Panc1 (cell line): ENCODE measurements around the gene GNG14. TPM values are rescaled to one million over a fixed set of nuclear protein-coding genes. Genes with fewer than 3 reads are reported as not detected.

ENCODE experiments used
- ATAC-seq: fragments of 200-7000 bp; cut with Tn5 transposase; 2 replicates; pipeline ENCODE4 v1.9.1; 2020; ENCODE audit warnings: mild to moderate bottlenecking, moderate library complexity
- BruUV-seq: library from RNA; stranded (reverse); fragments of 400-500 nt; replicated peaks from 2 replicates; lab custom pipeline; 2021; lab: Mats Ljungman, UMichigan
- CTCF ChIA-PET: fragments of 300-600 bp; sonication (Branson Sonifier 250); formaldehyde crosslinking; loops from one replicate; lab custom pipeline; 2022; ENCODE audit warnings: antibody characterized with exemption; lab: Charles Lee
- POLR2A ChIA-PET: fragments of 300-600 bp; sonication (Branson Sonifier 250); formaldehyde crosslinking; loops from one replicate; lab custom pipeline; 2022; ENCODE audit warnings: antibody characterized with exemption; lab: Charles Lee
- DNase-seq: peaks from one replicate; pipeline ENCODE4 v3.0.0-alpha.2; 2010; ENCODE audit warnings: low read depth, low spot score
- H3K27ac ChIP-seq: 2 replicates; pipeline ENCODE4 v1.5.1; 2011; ENCODE audit warnings: mild to moderate bottlenecking, low read length, inconsistent platforms
- H3K27me3 ChIP-seq: fragments of 200-500 bp; sonication (Bioruptor generic); 2 replicates; pipeline ENCODE4 v1.6.0; 2014; ENCODE audit warnings: low read length, inconsistent platforms; ENCODE audit not compliant: control insufficient read depth, insufficient read depth
- H3K36me3 ChIP-seq: fragments of 200-500 bp; sonication (Bioruptor generic); 2 replicates; pipeline ENCODE4 v1.5.1; 2014; ENCODE audit warnings: inconsistent platforms, mild to moderate bottlenecking, low read length, moderate library complexity; ENCODE audit not compliant: control insufficient read depth, insufficient read depth
- H3K4me1 ChIP-seq: 2 replicates; pipeline ENCODE4 v1.5.1; 2011; ENCODE audit warnings: inconsistent platforms, mild to moderate bottlenecking, low read length, moderate library complexity; ENCODE audit not compliant: control insufficient read depth, insufficient read depth
- H3K4me3 ChIP-seq, 2 experiments: 2 replicates each; pipeline ENCODE4 v1.5.1; 2011 to 2012; ENCODE audit warnings: low read depth in 2 of 2, low read length in 2 of 2, mild to moderate bottlenecking in 2 of 2, inconsistent platforms in 1 of 2, moderate library complexity in 1 of 2
- H3K9me3 ChIP-seq: fragments of 200-500 bp; sonication (Bioruptor generic); 2 replicates; pipeline ENCODE4 v1.5.1; 2014; ENCODE audit warnings: low read depth, mild to moderate bottlenecking, inconsistent platforms, low read length, moderate library complexity; ENCODE audit not compliant: control insufficient read depth, insufficient read depth
- CTCF ChIP-seq: fragments of 450-650 bp; IDR thresholded peaks from 2 replicates; pipeline ENCODE4 v1.5.1; 2017; ENCODE audit warnings: mild to moderate bottlenecking
- POLR2AphosphoS5 ChIP-seq: IDR thresholded peaks from 2 replicates; pipeline ENCODE4 v1.6.1; 2012; ENCODE audit warnings: mild to moderate bottlenecking, low read depth, low read length, moderate library complexity
- REST ChIP-seq, 2 experiments: IDR thresholded peaks; 2 replicates each; pipeline ENCODE4 v1.6.1; 2011 to 2012; ENCODE audit warnings: low read depth in 2 of 2, control low read depth in 1 of 2, low read length in 1 of 2, mild to moderate bottlenecking in 1 of 2, moderate library complexity in 1 of 2; ENCODE audit not compliant: insufficient read depth in 1 of 2
- SIN3A ChIP-seq: IDR thresholded peaks from 2 replicates; pipeline ENCODE4 v1.6.1; 2012; ENCODE audit warnings: low read depth, mild to moderate bottlenecking, low read length, moderate library complexity, borderline replicate concordance; ENCODE audit not compliant: insufficient read depth
- TCF7L2 ChIP-seq: IDR thresholded peaks from 2 replicates; pipeline ENCODE4 v1.6.1; 2011; ENCODE audit warnings: mild to moderate bottlenecking, low read depth, low read length, inconsistent platforms
- in situ Hi-C: cut with HindIII; loops from 2 replicates; pipeline ENCODE4 v1.10.0; 2016; ENCODE audit warnings: low sequenced_read_pairs, low pct_unique_long_range_greater_than_20kb
- intact Hi-C: fragments of 100-400 bp; cut with micrococcal nuclease; formaldehyde crosslinking; loops from one replicate; pipeline ENCODE4 v1.10.0; 2022; ENCODE audit not compliant: unreplicated experiment
- total RNA-seq: library from RNA; stranded (reverse); gene quantifications from one replicate; pipeline ENCODE4 v1.2.1, GENCODE V29; 2021; ENCODE audit not compliant: unreplicated experiment

Gene GNG14
- total RNA-seq, 1 experiment from 2014 or later = not detected

GRCh38 chr19:12701596-12702282 is 13.9 kb downstream of the GNG14 start:
- TF ChIP-seq POLR2AphosphoS5 (no peak), TCF7L2 (no peak), SIN3A (no peak)
- Histone ChIP-seq H3K27ac (no peak overlapping the region), H3K36me3 (peaks cover 5% of the 10 kb centered on the region; the same call in 1 of the 2 replicates), H3K4me3 (no peak overlapping the region), H3K4me1 (peaks cover 5% of the 10 kb centered on the region; the same call in 1 of the 2 replicates), H3K27me3 (no peaks in the 10 kb centered on the region), H3K9me3 (no peaks in the 10 kb centered on the region)
- ATAC-seq = no peak
- ChIA-PET POLR2A (no interaction called here), CTCF (no interaction called here)
- no peak for DNase-seq
- in situ Hi-C loops = no loop called here
- intact Hi-C loops = no loop called here
- BruUV-seq = no TSS peak

- TF ChIP-seq SIN3A = no peak
- no peak for TF ChIP-seq CTCF
- no peak for TF ChIP-seq REST (IDR thresholded peaks at IDR 0.05; ENCODE audit: insufficient read depth in 1 of 2, low read depth in 2 of 2, low read length in 1 of 2)
- TF ChIP-seq POLR2AphosphoS5 = no peak
- TF ChIP-seq TCF7L2 = no peak
- ChIA-PET POLR2A (no interaction called here), CTCF (no interaction called here)
- Histone ChIP-seq H3K36me3 (peaks cover 5% of the 10 kb centered on the region; the same call in 1 of the 2 replicates), H3K9me3 (no peaks in the 10 kb centered on the region), H3K27me3 (no peaks in the 10 kb centered on the region), H3K4me1 (no peaks in the 10 kb centered on the region), H3K4me3 (no peak overlapping the region), H3K27ac (no peak overlapping the region)
- ATAC-seq (no peak; the same call in 1 of the 2 replicates), DNase-seq (no peak)
- intact Hi-C loops = no loop called here
- BruUV-seq = no TSS peak
- in situ Hi-C loops = no loop called here
Measured at GRCh38 chr19:12703046-12703445, 15.2 kb downstream of the GNG14 start.

GRCh38 chr19:12705169-12705568 is 17.4 kb downstream of the GNG14 start:
- TF ChIP-seq TCF7L2 (no peak), SIN3A (no peak), POLR2AphosphoS5 (no peak), CTCF (no peak), REST (IDR thresholded peaks at IDR 0.05; ENCODE audit: insufficient read depth in 1 of 2, low read depth in 2 of 2, low read length in 1 of 2) (no peak)
- in situ Hi-C loops = no loop called here
- DNase-seq (no peak), ATAC-seq (no peak)
- CTCF ChIA-PET = no interaction called here
- no peak overlapping the region for H3K27ac ChIP-seq
- H3K4me3 ChIP-seq = no peak overlapping the region
- POLR2A ChIA-PET = no interaction called here
- no peaks in the 10 kb centered on the region for H3K4me1 ChIP-seq
- no peaks in the 10 kb centered on the region for H3K9me3 ChIP-seq
- intact Hi-C loops = no loop called here
- no TSS peak for BruUV-seq
- peaks cover 8% of the 10 kb centered on the region; the same call in 1 of the 2 replicates for H3K36me3 ChIP-seq
- no peaks in the 10 kb centered on the region for H3K27me3 ChIP-seq
